ENCODE measurements around the gene CPT1C. TPM values are rescaled to one million over a fixed set of nuclear protein-coding genes. Genes with fewer than 3 reads are reported as not detected.

Gene CPT1C
- polyA plus RNA-seq, 2 of the 4 experiments (the other 2 are of a cell fraction) = 8.5 to 15.4 TPM

DNA sequence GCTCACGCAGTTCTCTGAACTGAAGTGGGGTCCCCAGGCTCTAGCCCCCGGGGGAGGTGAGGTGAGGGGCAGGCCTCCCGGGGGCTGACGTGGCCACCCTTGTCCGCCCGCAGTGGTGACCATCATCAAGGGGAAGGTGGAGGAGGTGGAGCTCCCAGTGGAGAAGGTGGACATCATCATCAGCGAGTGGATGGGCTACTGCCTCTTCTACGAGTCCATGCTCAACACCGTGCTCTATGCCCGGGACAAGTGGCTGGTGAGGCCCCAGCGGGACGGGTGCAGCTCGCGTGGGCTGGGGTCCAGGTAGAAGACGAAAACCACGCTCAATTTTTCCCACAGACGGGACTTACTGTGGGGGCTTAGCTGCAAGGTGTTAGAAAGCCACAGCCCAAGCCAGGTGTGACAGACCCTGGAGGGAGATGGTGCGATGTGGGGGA, 7.1 kb upstream of the CPT1C start:
- Histone ChIP-seq H3K4me2 (no peak overlapping the region), H3K4me3 (no peak overlapping the region), H3K27ac (no peak overlapping the region), H3K9me3 (no peaks in the 10 kb centered on the region), H3K4me1 (peaks cover 32% of the 10 kb centered on the region)
- FAIRE-seq (no peak), ATAC-seq (no peak), DNase-seq (ENCODE audit: low read depth in 1 of 2, low spot score in 1 of 2) (no peak)
- ChIA-PET CTCF (interaction anchor here (0.7 to 5.5 kb wide), 33 partner anchors 8 to 452 kb away, joined by 3 to 42 read pairs (median 4); partner anchors contain the start of genes FUZ and PRRG2), POLR2A (interaction anchor here (1.0 to 2.6 kb wide), 2 partner anchors 7 to 43 kb away, joined by 3 to 13 read pairs; partner anchors contain the start of gene PRMT1)
- TF ChIP-seq CEBPB (IDR thresholded peaks at IDR 0.05) (no peak), EP300 (IDR thresholded peaks at IDR 0.05) (no peak), KDM1A (IDR thresholded peaks at IDR 0.05; ENCODE audit: low read depth) (no peak), HOXA7 (CRISPR knock-in tag; IDR thresholded peaks at IDR 0.05) (no peak; the same call in 1 of the 2 replicates), ZC3H11A (IDR thresholded peaks at IDR 0.05) (no peak), ESRRA (IDR thresholded peaks at IDR 0.05; ENCODE audit: borderline replicate concordance, low read length) (no peak), RARB (CRISPR knock-in tag; IDR thresholded peaks at IDR 0.05) (no peak), HEYL (CRISPR knock-in tag; IDR thresholded peaks at IDR 0.05) (no peak), PBX3 (IDR thresholded peaks at IDR 0.05) (no peak), REST (IDR thresholded peaks at IDR 0.05) (no peak), ZFP36 (IDR thresholded peaks at IDR 0.05; ENCODE audit: borderline replicate concordance, partially characterized antibody) (no peak)
- WGBS (ENCODE audit: missing lambda C conversion rate) = 94% methylated on average over 18 of the region's 18 CpGs

DNA sequence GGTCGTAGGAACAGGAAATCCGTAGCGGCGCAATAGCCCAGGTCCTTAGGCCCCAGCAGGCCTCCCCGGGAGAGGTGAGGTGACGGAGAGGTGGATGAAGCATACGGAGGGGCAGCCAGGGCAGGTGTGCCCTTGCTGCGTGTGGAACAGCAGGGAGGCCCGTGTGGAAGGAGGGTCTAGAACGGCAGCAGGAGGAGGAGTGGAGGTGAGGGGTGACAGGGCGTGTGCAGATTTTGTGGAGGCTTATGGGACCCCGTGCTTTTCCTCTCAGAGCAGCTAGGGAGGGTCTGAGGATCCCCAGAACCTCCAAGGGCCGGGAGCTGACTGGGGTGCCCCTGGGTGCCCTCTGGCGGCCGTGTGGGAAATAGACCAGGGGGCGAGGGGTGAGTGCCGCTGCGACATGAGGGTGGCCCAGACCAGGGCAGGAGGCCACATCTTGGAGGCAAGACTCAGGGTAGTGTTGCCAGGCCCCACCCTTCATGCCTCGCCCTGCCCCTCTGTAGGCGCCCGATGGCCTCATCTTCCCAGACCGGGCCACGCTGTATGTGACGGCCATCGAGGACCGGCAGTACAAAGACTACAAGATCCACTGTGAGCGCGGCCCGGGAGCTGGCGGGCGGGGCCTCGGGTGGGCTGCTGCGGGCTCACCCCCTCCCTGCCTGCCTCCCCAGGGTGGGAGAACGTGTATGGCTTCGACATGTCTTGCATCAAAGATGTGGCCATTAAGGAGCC, 6.5 kb upstream of the CPT1C start:
- POLR2A ChIA-PET = interaction anchor here (1.0 to 2.6 kb wide), 3 partner anchors 8 to 81 kb away, joined by 3 to 13 read pairs (median 3); partner anchors contain the start of gene PRMT1

More for the DNA sequence above, 6.5 kb upstream of the CPT1C start:
- peaks cover 26% of the 10 kb centered on the region for H3K4me1 ChIP-seq
- DNase-seq (ENCODE audit: low read depth in 1 of 2, low spot score in 1 of 2) = peak; percentile 57 to 75
- TF ChIP-seq FOSB (CRISPR knock-in tag; IDR thresholded peaks at IDR 0.05) = peak; percentile 77
- TF ChIP-seq EHF (CRISPR knock-in tag; IDR thresholded peaks at IDR 0.05) = no peak
- TF ChIP-seq RARB (CRISPR knock-in tag; IDR thresholded peaks at IDR 0.05) = peak; percentile 12; the same call in 1 of the 2 replicates
- TF ChIP-seq HOXA7 (CRISPR knock-in tag; IDR thresholded peaks at IDR 0.05) = peak; percentile 40; the same call in 1 of the 2 replicates
- TF ChIP-seq CTCF (IDR thresholded peaks at IDR 0.05) = peak; percentile 65
- no peak for TF ChIP-seq FOXS1 (CRISPR knock-in tag; IDR thresholded peaks at IDR 0.05)
- TF ChIP-seq POLR2AphosphoS2 (conservative IDR thresholded peaks at IDR 0.05; ENCODE audit: low read length) = no peak; the same call in none of the 2 replicates
- TF ChIP-seq ZFP36 (IDR thresholded peaks at IDR 0.05; ENCODE audit: borderline replicate concordance, partially characterized antibody) = no peak
- no peak for TF ChIP-seq CBX2 (IDR thresholded peaks at IDR 0.05; ENCODE audit: borderline replicate concordance, low read depth)
- TF ChIP-seq SMC3 (IDR thresholded peaks at IDR 0.05) = peak; percentile 47; the same call in 2 of the 3 replicates
- peak; percentile 47; the same call in 1 of the 2 replicates for TF ChIP-seq TFCP2L1 (CRISPR knock-in tag; IDR thresholded peaks at IDR 0.05)
- TF ChIP-seq RAD21 (conservative IDR thresholded peaks at IDR 0.05 in 1 of 2, IDR thresholded peaks at IDR 0.05 in 1 of 2) = peak in 1 of 2 experiments; percentile 17; a peak in 1 of 5 replicates
- TF ChIP-seq NR3C1 (IDR thresholded peaks at IDR 0.05) = no peak
- peak; percentile 10; the same call in 1 of the 2 replicates for TF ChIP-seq TP53 (CRISPR knock-in tag; IDR thresholded peaks at IDR 0.05)
- H3K27ac ChIP-seq = 0 out of 6 replicates have a peak overlapping the region, but pooled peaks of 1 of the 2 experiments have one; percentile 2
- CTCF ChIA-PET = interaction anchor here (0.6 to 5.5 kb wide), 43 partner anchors 9 to 451 kb away, joined by 3 to 42 read pairs (median 4); partner anchors contain the start of genes FUZ, PRRG2, RRAS and TSKS
- no peak overlapping the region for H3K4me2 ChIP-seq
- no peaks in the 10 kb centered on the region for H3K9me3 ChIP-seq
- no peak for FAIRE-seq
- peak; percentile 50 to 70 for ATAC-seq
- 73% methylated on average over 32 of the region's 35 CpGs for WGBS (ENCODE audit: missing lambda C conversion rate)
- H3K4me3 ChIP-seq = no peak overlapping the region
